Prostate gland (tissue), 2 donors: ENCODE measurements around the gene NKIRAS1. TPM values are rescaled to one million over a fixed set of nuclear protein-coding genes. Genes with fewer than 3 reads are reported as not detected.
"Not testable (repeated sequence)": the region's sequence is repeated elsewhere in the genome, so short reads cannot be mapped to it uniquely, and the experiment has no call there.

Experiments
- DNase-seq: peaks from one replicate; pipeline ENCODE4 v3.0.0-alpha.2; 2019; ENCODE audit warnings: low spot score
- H3K27ac ChIP-seq, 2 donors: fragments of 200-600 bp; sonication (generic); 2 replicates each; pipeline ENCODE4 v1.5.1; 2017 to 2019
- H3K27me3 ChIP-seq: fragments of 200-600 bp; sonication (generic); replicated peaks from 2 replicates; pipeline ENCODE4 v1.5.1; 2019; ENCODE audit not compliant: insufficient read depth
- H3K36me3 ChIP-seq, 2 donors: fragments of 200-600 bp; sonication (generic); 1 replicate in 1 of 2; 2 replicates in 1 of 2; pipeline versions ENCODE4 v1.5.1 to v1.8.1; 2017 to 2019
- H3K4me1 ChIP-seq: fragments of 200-600 bp; sonication (generic); replicated peaks from 2 replicates; pipeline ENCODE4 v1.5.1; 2019
- H3K4me3 ChIP-seq, 2 donors: fragments of 200-600 bp; sonication (generic); 2 replicates each; pipeline ENCODE4 v1.5.1; 2017 to 2019
- H3K9me3 ChIP-seq: fragments of 200-600 bp; sonication (generic); 2 replicates; pipeline ENCODE4 v1.5.1; 2017
- POLR2A ChIP-seq: fragments of 450-650 bp; IDR thresholded peaks from one replicate; pipeline ENCODE4 v1.6.1; 2016; ENCODE audit warnings: antibody characterized with exemption, mild to moderate bottlenecking
- POLR2AphosphoS5 ChIP-seq: sonication (generic); formaldehyde crosslinking; IDR thresholded peaks from one replicate; pipeline ENCODE4 v1.6.1; 2017; ENCODE audit warnings: antibody characterized with exemption
- WGBS: methylation state at CpG from one replicate; pipeline ENCODE4 v1.1.5; 2018; 5-methylcytosine and 5-hydroxymethylcytosine counted together
- intact Hi-C: fragments of 100-400 bp; cut with DNase I; formaldehyde crosslinking; loops from one replicate; pipeline ENCODE4 v1.14.2; 2022
- total RNA-seq, 2 donors: library from RNA; depleted of rRNA; stranded (reverse); fragments of >200 nt; gene quantifications; one replicate each; pipeline ENCODE4 v1.1.0, GENCODE V29; 2016
- TF ChIP-seq, protein P1 (sequence below), 4 experiments: fragments of 200-600 bp in 2 of 4; fragments of 450-650 bp in 2 of 4; sonication (generic) in 2 of 4; IDR thresholded peaks; 1 replicate in 3 of 4; 2 replicates in 1 of 4; pipeline ENCODE4 v1.5.1; 2016 to 2019; ENCODE audit warnings: antibody characterized with exemption in 4 of 4, mild to moderate bottlenecking in 2 of 4, moderate library complexity in 2 of 4

Gene NKIRAS1
- total RNA-seq, 2 donors from 2014 or later: 9.4 to 19.9 TPM

- H3K27ac ChIP-seq: peak overlapping the region; percentile 87 to 89
- no peaks in the 10 kb centered on the region for H3K36me3 ChIP-seq
- no peak for DNase-seq
- H3K9me3 ChIP-seq: no peaks in the 10 kb centered on the region
- intact Hi-C loops: no loop called here
- 2% methylated on average over 48 of the region's 48 CpGs for WGBS
- H3K27me3 ChIP-seq: no peaks in the 10 kb centered on the region
- peaks cover 3% of the 10 kb centered on the region for H3K4me1 ChIP-seq
- H3K4me3 ChIP-seq: peak overlapping the region; percentile 61 to 80
- no peak for TF ChIP-seq POLR2A
- TF ChIP-seq, protein P1, sequence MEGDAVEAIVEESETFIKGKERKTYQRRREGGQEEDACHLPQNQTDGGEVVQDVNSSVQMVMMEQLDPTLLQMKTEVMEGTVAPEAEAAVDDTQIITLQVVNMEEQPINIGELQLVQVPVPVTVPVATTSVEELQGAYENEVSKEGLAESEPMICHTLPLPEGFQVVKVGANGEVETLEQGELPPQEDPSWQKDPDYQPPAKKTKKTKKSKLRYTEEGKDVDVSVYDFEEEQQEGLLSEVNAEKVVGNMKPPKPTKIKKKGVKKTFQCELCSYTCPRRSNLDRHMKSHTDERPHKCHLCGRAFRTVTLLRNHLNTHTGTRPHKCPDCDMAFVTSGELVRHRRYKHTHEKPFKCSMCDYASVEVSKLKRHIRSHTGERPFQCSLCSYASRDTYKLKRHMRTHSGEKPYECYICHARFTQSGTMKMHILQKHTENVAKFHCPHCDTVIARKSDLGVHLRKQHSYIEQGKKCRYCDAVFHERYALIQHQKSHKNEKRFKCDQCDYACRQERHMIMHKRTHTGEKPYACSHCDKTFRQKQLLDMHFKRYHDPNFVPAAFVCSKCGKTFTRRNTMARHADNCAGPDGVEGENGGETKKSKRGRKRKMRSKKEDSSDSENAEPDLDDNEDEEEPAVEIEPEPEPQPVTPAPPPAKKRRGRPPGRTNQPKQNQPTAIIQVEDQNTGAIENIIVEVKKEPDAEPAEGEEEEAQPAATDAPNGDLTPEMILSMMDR (IDR thresholded peaks at IDR 0.05): no peak
- TF ChIP-seq POLR2AphosphoS5: no peak
Observed at GRCh38 chr3:23916152-23916885, 471 bp downstream of the NKIRAS1 start.

- no peak for DNase-seq
- no peak for TF ChIP-seq POLR2A
- TF ChIP-seq POLR2AphosphoS5: no peak
- TF ChIP-seq, protein P1 (IDR thresholded peaks at IDR 0.05): no peak
- intact Hi-C loops: no loop called here
- Histone ChIP-seq H3K27ac (no peak overlapping the region), H3K4me1 (peaks cover 3% of the 10 kb centered on the region), H3K27me3 (no peaks in the 10 kb centered on the region), H3K4me3 (peak overlapping the region; percentile 61 to 80), H3K9me3 (no peaks in the 10 kb centered on the region), H3K36me3 (no peaks in the 10 kb centered on the region)
- 63% methylated on average over 7 of the region's 7 CpGs for WGBS
Observed at GRCh38 chr3:23915537-23916108, 1.2 kb downstream of the NKIRAS1 start.

DNA sequence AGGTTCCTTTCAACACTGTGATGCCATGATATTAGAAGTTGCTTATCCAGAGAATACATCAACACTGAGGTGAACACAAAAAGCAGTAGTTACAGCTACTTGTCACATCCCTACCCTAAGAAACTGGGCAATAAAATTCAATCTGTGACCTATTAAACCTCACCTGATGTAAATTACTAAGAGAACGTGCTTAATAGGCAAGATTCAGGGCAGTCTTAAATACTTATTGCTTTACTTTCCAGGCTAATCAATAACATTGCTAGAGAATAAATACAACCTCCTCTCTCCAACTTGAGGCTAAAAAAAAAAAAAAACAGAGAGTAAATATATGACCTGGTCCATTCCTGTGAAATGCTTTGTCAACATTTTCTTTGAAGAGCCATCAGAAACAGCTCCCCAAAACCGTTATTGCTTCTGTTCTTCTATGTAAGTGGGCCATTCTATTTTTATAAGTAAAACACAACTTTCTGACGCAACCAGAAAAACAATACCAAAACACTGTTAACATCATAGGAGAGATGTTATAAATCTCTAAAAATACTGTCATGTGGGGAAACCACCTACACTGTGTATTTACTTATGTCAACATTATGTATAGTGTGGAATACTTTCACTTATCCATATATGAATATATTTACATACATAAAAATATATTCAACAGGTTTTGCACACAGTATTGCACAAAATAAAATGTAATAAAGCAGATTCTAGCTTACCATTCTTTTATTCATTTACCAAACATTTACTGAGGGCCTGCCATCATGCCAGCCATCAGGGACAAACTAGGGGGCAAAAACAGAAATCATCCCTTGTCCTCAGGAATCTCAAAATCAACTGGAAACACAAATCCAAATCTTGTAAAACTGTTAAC, 2.7 kb downstream of the NKIRAS1 start:
- intact Hi-C loops: no loop called here
- Histone ChIP-seq H3K4me1 (peaks cover 3% of the 10 kb centered on the region), H3K4me3 (no peak overlapping the region), H3K27ac (no peak overlapping the region), H3K9me3 (no peaks in the 10 kb centered on the region), H3K27me3 (no peaks in the 10 kb centered on the region), H3K36me3 (no peaks in the 10 kb centered on the region)
- TF ChIP-seq, protein P1 (IDR thresholded peaks at IDR 0.05): no peak
- TF ChIP-seq POLR2A (no peak), POLR2AphosphoS5 (no peak)
- DNase-seq: no peak
- 57% methylated on average over 3 of the region's 3 CpGs for WGBS

GRCh38 chr3:23913182-23913581, 3.6 kb downstream of the NKIRAS1 start:
- Histone ChIP-seq H3K9me3 (no peaks in the 10 kb centered on the region), H3K36me3 (no peaks in the 10 kb centered on the region), H3K4me3 (no peak overlapping the region), H3K27ac (no peak overlapping the region), H3K4me1 (peaks cover 3% of the 10 kb centered on the region), H3K27me3 (no peaks in the 10 kb centered on the region)
- no peak for DNase-seq
- WGBS: 48% methylated on average over 1 of the region's 1 CpG
- intact Hi-C loops: no loop called here
- no peak for TF ChIP-seq POLR2AphosphoS5
- TF ChIP-seq POLR2A: no peak
- TF ChIP-seq, protein P1 (IDR thresholded peaks at IDR 0.05): no peak

DNA sequence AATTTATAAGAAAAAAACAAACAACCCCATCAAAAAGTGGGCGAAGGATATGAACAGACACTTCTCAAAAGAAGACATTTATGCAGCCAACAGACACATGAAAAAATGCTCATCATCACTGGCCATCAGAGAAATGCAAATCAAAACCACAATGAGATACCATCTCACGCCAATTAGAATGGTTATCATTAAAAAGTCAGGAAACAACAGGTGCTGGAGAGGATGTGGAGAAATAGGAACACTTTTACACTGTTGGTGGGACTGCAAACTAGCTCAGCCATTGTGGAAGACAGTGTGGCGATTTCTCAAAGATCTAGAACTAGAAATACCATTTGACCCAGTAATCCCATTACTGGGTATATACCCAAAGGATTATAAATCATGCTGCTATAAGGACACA, 4.5 kb downstream of the NKIRAS1 start:
- DNase-seq, intact Hi-C loops, H3K9me3 ChIP-seq, H3K27ac ChIP-seq, H3K27me3 ChIP-seq, H3K36me3 ChIP-seq, H3K4me3 ChIP-seq, H3K4me1 ChIP-seq: not testable (repeated sequence)
- 96% methylated on average over 3 of the region's 3 CpGs for WGBS
